HG02870 (cell line): ENCODE measurements around the gene PA2G4.
"Not testable (repeated sequence)": the region's sequence is repeated elsewhere in the genome, so short reads cannot be mapped to it uniquely, and the experiment has no call there.

ENCODE experiments used
- ATAC-seq: cut with Tn5 transposase; IDR thresholded peaks from one replicate; pipeline ENCODE4 v1.9.1; 2021; ENCODE audit warnings: mild to moderate bottlenecking, moderate library complexity; ENCODE audit not compliant: unreplicated experiment

Gene PA2G4

DNA sequence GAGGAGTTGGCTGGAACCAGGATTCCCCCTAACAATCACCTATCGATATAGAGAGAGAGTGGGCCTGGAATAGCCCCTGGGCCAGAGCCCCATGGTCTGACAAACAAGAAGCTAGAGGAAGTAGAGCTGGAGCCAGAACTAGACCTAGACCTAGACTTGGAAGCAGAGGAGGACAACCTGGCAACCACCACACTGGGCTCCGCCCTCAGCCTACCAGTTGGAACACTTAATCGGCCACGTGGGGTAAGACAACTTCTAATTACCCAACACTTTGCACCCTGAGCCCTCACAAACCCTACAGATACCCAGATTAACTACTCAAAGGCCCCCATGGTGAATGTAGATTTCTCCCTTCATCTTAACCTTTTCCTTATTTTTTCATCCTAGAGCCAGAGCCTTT is 4.6 kb upstream of the PA2G4 start:
- no peak for ATAC-seq

GRCh38 chr12:56101045-56101444 is 3.3 kb upstream of the PA2G4 start:
- no peak for ATAC-seq

GRCh38 chr12:56102683-56103065 is 1.7 kb upstream of the PA2G4 start:
- ATAC-seq: no peak

DNA sequence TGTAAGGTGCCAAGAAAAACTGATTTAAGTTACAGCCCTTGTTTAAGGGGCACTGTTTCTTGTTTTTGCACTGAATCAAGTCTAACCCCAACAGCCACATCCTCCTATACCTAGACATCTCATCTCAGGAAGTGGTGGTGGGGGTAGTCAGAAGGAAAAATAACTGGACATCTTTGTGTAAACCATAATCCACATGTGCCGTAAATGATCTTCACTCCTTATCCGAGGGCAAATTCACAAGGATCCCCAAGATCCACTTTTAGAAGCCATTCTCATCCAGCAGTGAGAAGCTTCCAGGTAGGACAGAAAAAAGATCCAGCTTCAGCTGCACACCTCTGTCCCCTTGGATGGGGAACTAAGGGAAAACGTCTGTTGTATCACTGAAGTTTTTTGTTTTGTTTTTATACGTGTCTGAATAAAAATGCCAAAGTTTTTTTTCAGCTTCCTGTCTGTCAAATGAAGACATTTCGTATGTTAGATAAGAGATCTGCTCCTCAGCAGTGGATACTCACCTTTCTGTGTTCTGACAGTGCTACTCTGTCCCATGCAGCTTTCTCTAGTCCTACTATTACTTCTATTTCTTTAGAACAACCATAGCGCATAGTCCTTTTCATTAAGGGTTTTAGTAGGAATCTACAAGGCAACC is 1.2 kb upstream of the PA2G4 start:
- ATAC-seq: no peak

- no peak for ATAC-seq
Observed at GRCh38 chr12:56103823-56104108, 593 bp upstream of the PA2G4 start.

DNA sequence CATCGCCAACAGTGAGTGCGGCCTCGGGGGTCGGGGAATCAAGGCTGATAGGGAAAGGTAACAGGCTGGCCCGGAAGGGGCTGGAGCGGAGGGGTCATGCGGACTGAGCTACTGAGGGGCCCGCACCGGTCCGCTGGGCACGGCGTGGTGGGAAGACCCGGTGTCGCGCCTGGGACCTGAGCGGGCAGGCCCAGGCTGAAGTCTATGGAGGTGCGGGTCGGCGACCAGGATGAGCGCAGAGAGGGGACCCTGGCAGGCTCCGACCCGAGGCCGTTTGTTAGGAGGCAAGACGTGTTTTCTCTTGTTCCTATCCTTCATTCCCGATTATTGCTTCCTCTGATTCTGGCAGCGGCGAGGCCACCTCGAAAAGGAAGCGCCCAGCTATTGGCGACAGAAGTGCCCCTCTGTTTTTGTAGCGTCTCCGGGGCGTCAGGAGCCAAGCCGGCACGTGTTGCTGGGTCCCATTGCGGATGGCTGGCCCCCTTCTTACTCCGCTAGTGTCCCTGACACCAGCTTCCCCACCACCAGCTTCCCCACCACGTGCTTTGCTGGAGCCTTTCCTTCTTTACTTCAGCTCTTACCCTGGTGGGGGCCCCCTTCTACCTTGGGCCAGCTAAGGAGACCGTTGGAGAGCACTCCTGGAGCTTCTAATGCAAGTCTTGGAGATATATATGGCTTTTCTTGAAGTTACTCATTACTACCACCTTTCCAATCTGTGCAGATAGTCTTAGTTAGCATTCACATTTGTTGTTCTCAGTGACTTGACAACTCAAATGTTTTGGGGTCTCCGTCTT is 653 bp downstream of the PA2G4 start:
- ATAC-seq: peak; percentile 2

- no peak for ATAC-seq
Observed at GRCh38 chr12:56105609-56105902, 1.2 kb downstream of the PA2G4 start.

DNA sequence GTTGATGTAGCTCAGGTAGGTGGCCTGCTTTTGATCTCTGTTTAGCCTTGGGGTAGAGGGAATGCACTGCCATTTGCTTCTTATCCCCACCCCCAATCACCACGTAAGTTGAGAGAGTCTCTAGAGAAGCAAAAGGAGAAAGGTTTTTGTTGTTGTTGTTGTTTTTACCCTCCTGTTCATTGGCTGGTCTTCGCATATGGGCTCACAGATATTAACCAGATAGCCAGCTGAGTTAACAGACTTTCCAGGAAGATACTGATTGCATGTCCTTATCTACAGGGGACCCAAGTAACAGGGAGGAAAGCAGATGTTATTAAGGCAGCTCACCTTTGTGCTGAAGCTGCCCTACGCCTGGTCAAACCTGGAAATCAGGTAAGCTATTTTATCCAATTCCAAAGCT is 2.9 kb downstream of the PA2G4 start:
- no peak for ATAC-seq

DNA sequence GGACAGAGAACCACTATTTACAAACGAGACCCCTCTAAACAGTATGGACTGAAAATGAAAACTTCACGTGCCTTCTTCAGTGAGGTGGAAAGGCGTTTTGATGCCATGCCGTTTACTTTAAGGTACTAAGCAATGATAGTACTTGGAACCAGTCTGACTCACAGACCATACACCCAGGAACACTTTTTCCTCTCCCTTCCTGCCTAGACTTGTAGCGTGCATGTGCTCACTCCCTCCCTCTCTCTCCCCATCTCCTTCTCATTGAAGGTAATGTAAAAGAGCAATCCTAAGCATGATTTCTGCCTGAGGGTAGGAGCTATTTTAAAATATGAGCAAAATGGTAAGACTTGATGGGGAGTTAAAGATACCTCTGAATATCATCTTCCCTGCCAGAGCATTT is 6.2 kb downstream of the PA2G4 start:
- no peak for ATAC-seq

- ATAC-seq: no peak
Observed at GRCh38 chr12:56114084-56114483, 9.7 kb downstream of the PA2G4 start.

DNA sequence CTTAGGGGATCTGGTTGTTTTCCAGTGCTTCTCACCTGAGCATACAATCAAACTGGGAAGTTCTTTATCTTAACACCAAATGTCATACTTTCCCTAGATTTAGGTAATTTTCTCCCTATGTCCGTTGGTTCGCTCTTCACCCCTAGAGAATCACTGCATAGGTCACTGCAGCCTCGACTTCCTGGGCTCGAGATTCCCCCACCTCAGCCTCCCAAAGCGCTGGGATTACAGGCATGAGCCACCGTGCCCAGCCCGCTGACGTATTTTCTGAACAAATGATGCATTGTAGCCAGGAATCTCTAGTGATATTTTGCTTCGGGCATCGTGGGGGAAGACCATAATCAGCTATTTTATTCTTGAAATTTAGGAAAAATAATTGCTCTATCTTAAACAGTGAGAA is 11.0 kb downstream of the PA2G4 start:
- no peak for ATAC-seq

- ATAC-seq: peak; percentile 35
Observed at GRCh38 chr12:56116267-56117081, 12.1 kb downstream of the PA2G4 start, which contains the start of gene RPL41. Gene RPL41, plus strand, starts transcription at chr12:56116633.

DNA sequence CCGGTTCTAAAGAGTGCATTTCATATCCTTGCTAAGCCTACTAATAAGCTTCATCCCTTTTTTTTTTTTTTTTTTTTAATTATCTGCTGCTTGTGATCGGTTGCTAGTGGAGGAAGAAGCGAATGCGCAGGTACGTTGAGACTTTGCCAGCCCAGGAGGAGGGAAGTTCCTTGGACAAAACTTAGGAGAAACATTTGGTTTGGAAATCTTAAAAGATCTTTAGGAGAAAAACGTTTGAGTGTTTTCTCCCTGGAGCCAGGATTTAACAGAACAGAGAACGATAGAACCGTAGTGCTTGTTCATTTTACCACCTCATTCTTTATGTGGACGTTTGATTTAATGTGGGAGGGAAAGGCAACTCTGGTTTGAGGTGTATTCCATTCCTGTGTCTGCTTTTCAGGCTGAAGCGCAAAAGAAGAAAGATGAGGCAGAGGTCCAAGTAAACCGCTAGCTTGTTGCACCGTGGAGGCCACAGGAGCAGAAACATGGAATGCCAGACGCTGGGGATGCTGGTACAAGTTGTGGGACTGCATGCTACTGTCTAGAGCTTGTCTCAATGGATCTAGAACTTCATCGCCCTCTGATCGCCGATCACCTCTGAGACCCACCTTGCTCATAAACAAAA is 12.8 kb downstream of the PA2G4 start:
- not testable (repeated sequence) for ATAC-seq

DNA sequence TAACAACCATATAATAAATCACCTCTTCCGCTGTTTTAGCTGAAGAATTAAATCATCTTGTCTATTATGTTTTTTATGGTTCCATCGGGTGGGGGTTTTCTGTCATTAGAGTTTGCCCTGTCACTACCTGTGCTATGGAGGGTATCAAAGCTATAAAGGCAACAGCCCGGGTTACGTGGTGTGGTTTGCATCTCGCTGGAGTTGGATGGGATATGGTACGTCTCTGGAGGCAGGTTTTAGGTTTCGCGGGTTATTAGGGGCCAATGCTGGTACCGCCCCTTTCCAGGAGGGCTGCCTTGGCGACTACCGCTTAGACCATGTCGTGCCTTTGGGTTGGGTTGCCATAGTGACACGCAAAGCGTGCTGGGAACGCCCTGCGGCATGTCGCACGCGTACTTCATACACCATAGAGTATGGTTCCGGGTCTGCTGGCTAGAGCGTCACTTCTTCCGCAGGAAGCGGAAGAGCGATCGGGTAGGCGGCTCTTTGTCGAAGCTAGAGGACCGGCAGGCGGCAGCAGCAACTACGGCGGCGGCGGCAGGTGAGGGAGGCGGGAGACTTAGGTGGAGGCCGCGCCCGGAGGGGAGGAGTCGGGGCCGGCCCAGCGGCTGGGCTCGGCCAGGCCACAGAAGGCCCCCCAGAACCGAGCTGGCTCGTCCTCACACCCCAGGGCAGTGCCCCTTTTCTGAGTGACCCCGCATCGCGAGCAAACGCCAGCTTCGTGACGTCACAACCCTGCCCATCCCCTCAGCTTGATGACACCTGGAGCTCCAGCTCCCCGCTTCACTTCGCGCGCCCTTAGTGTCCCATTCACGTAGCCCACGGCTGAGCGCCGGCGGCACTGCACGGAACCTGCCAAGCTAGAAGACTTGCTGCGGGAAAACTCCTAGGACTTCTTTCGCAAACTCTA is 13.7 kb downstream of the PA2G4 start, which contains the start of gene ZC3H10:
ZC3H10 (plus strand) TSS at position 489 of the 910 bp plus-strand sequence. CDS start 2,297 bp downstream, outside the sequence.
- peak; percentile 82 for ATAC-seq

DNA sequence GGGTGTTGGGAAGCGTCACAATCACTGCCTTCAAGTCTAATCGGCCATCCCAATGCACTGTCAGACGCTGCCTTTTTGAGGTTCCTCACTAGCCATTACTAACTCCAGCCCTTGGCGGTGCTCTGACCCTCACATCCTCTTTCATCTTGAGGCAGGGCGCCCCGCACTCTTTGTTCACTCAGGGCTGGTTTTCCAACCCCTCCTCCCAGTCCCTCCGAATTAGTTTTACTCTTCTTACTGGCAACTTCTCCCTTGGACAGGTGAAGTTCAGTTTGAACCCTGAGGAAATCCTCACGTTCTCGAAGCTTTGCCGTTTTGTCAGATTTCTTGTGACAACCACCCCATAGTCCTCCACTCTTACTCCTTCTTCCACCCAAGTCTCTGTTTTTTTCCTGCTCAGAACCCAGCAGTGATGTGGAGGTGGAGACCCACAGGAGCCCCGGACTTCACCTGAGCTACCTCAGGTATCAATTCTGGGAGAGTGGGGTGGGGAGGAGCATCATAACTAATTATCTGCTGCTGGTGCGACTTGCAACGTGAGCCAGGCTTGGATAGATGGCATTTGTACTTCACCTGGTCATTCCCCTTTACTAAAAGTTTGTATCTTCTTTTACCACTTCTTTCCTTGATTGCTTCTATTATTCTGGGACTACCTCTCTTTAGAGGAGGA is 14.5 kb downstream of the PA2G4 start:
- no peak for ATAC-seq

GRCh38 chr12:56119361-56119796 is 15.0 kb downstream of the PA2G4 start:
- ATAC-seq: no peak

DNA sequence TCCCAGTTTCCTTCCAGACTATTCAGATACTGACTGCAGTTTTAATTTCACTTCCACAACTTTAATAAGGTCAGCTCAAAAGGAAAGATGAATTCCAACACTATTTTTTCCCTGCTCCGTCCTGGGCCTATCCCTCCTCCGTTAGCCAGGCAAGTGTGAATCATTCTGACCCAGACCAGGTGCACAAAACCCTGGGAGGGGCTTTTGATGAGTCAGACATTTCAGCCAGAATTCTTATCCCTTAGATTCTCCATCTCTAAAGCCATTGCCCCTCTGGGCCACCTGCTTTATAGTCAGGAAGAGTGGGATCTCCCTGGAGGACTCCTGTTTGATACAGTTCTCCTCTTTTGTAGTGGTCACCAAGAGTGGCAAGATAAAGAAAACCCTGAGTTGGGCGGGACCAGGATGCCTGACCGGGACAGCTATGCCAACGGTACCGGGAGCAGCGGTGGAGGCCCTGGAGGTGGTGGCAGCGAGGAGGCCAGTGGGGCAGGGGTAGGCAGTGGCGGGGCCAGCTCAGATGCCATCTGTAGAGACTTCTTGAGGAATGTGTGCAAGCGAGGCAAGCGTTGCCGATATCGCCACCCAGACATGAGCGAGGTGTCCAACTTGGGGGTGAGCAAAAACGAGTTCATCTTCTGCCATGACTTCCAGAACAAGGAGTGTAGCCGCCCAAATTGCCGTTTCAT is 15.9 kb downstream of the PA2G4 start:
- no peak for ATAC-seq

GRCh38 chr12:56121204-56121870 is 17.0 kb downstream of the PA2G4 start:
- no peak for ATAC-seq

DNA sequence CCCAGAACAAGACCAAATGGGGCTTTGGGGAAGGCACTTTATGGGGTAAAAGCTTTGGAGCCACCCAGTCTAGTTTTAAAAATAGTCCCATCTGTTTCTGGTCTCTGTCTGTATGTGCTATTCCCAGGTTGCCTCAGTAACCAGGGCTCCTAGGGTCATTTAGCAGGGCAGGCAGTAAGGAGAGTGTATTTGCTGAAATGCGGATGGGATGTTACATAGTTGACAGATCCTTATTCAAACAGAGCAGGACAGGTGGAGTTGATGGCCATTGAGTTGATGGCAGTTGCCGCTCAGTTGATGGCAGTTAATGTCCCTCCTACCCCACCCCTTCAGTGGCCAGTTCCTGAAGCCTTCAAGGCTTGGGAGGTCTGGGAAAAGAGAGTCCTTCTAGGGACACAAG is 18.3 kb downstream of the PA2G4 start:
- no peak for ATAC-seq
